Stimulated activated CD4-positive, alpha-beta T cell treated with anti-CD3 and anti-CD28 coated beads, Interleukin-1b, Interleukin-23, amount 100 ng/mL, for 24 hours (primary cell): ENCODE results near the gene MUC5AC.
"Not testable (repeated sequence)": the region's sequence is repeated elsewhere in the genome, so short reads cannot be mapped to it uniquely, and the experiment has no call there.

ENCODE experiments used
- DNase-seq, 4 experiments: peaks; one replicate each; pipeline ENCODE4 v3.0.0-alpha.2; 2020; ENCODE audit warnings: low read depth in 4 of 4, low spot score in 1 of 4

MUC5AC gene

GRCh38 chr11:1205121-1205986 is 47.6 kb downstream of the MUC5AC start:
- DNase-seq = no peak

- DNase-seq = no peak
Observed at GRCh38 chr11:1205987-1206331, 48.2 kb downstream of the MUC5AC start.

GRCh38 chr11:1206391-1207271 is 48.9 kb downstream of the MUC5AC start:
- DNase-seq = no peak

- no peak for DNase-seq
Observed at GRCh38 chr11:1207401-1208143, 49.8 kb downstream of the MUC5AC start.

- DNase-seq = no peak
Observed at GRCh38 chr11:1208144-1208393, 50.3 kb downstream of the MUC5AC start.

- DNase-seq = no peak
Observed at GRCh38 chr11:1208394-1209261, 50.9 kb downstream of the MUC5AC start.

GRCh38 chr11:1209371-1210057 is 51.8 kb downstream of the MUC5AC start:
- DNase-seq = no peak

- DNase-seq = no peak
Observed at GRCh38 chr11:1211838-1212237, 54.1 kb downstream of the MUC5AC start.

GRCh38 chr11:1215826-1216225 is 58.1 kb downstream of the MUC5AC start:
- DNase-seq = not testable (repeated sequence)

GRCh38 chr11:1217151-1217550 is 59.4 kb downstream of the MUC5AC start:
- no peak for DNase-seq

GRCh38 chr11:1218256-1218787 is 60.6 kb downstream of the MUC5AC start:
- DNase-seq = no peak

GRCh38 chr11:1218788-1219445 is 61.2 kb downstream of the MUC5AC start:
- no peak for DNase-seq

GRCh38 chr11:1219446-1219833 is 61.7 kb downstream of the MUC5AC start:
- no peak for DNase-seq

GRCh38 chr11:1219834-1220815 is 62.4 kb downstream of the MUC5AC start:
- no peak for DNase-seq

- DNase-seq = no peak
Observed at GRCh38 chr11:1220941-1221721, 63.4 kb downstream of the MUC5AC start.

GRCh38 chr11:1221848-1222311 is 64.1 kb downstream of the MUC5AC start:
- DNase-seq = no peak
